Prostate gland (tissue), 2 donors: ENCODE results near the gene MBP. TPM values are rescaled to one million over a fixed set of nuclear protein-coding genes. Genes with fewer than 3 reads are reported as not detected.

Experiments
- DNase-seq: peaks from one replicate; pipeline ENCODE4 v3.0.0-alpha.2; 2019; ENCODE audit warnings: low spot score
- H3K27ac ChIP-seq, 2 donors: fragments of 200-600 bp; sonication (generic); 2 replicates each; pipeline ENCODE4 v1.5.1; 2017 to 2019
- H3K27me3 ChIP-seq: fragments of 200-600 bp; sonication (generic); replicated peaks from 2 replicates; pipeline ENCODE4 v1.5.1; 2019; ENCODE audit not compliant: insufficient read depth
- H3K36me3 ChIP-seq, 2 donors: fragments of 200-600 bp; sonication (generic); 1 replicate in 1 of 2; 2 replicates in 1 of 2; pipeline versions ENCODE4 v1.5.1 to v1.8.1; 2017 to 2019
- H3K4me1 ChIP-seq: fragments of 200-600 bp; sonication (generic); replicated peaks from 2 replicates; pipeline ENCODE4 v1.5.1; 2019
- H3K4me3 ChIP-seq, 2 donors: fragments of 200-600 bp; sonication (generic); 2 replicates each; pipeline ENCODE4 v1.5.1; 2017 to 2019
- H3K9me3 ChIP-seq: fragments of 200-600 bp; sonication (generic); 2 replicates; pipeline ENCODE4 v1.5.1; 2017
- POLR2A ChIP-seq: fragments of 450-650 bp; IDR thresholded peaks from one replicate; pipeline ENCODE4 v1.6.1; 2016; ENCODE audit warnings: antibody characterized with exemption, mild to moderate bottlenecking
- POLR2AphosphoS5 ChIP-seq: sonication (generic); formaldehyde crosslinking; IDR thresholded peaks from one replicate; pipeline ENCODE4 v1.6.1; 2017; ENCODE audit warnings: antibody characterized with exemption
- WGBS: methylation state at CpG from one replicate; pipeline ENCODE4 v1.1.5; 2018; 5-methylcytosine and 5-hydroxymethylcytosine counted together
- intact Hi-C: fragments of 100-400 bp; cut with DNase I; formaldehyde crosslinking; loops from one replicate; pipeline ENCODE4 v1.14.2; 2022
- total RNA-seq, 2 donors: library from RNA; depleted of rRNA; stranded (reverse); fragments of >200 nt; gene quantifications; one replicate each; pipeline ENCODE4 v1.1.0, GENCODE V29; 2016
- TF ChIP-seq, protein P1 (sequence below), 4 experiments: fragments of 200-600 bp in 2 of 4; fragments of 450-650 bp in 2 of 4; sonication (generic) in 2 of 4; IDR thresholded peaks; 1 replicate in 3 of 4; 2 replicates in 1 of 4; pipeline ENCODE4 v1.5.1; 2016 to 2019; ENCODE audit warnings: antibody characterized with exemption in 4 of 4, mild to moderate bottlenecking in 2 of 4, moderate library complexity in 2 of 4

The MBP gene
- total RNA-seq, 2 donors from 2014 or later: 19.8 to 43.5 TPM

DNA sequence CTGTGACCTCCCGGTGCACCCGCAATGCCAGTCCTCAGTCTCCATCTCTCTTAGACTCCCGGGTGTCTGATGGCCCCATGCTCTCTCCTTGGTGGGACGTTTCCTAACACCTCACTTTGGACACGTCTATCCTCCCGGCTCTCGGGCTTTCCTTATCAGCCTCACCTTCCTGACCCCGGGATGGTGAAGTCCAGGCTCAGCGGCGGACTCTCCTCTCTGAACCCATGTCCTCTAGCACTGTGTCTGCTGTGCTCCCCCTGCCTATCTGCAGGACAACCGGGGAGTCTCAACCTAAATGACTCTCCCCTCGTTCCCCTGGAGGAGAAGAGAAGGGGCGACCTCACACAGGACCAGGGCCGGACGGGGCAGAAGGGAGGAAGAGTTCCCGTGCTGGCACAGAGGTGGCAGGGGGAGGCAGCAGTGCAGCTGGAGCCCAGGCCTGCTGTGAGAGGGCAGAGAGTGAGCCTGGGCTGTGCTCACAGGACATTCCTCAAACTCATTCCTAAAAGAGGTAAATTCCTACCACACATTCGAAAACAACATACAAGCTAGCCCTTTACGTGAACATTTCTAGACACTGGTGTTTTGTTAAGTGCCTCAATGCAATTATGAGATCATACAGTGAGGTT, 41.9 kb downstream of the MBP start:
- Histone ChIP-seq H3K36me3 (no peaks in the 10 kb centered on the region), H3K27me3 (no peaks in the 10 kb centered on the region), H3K4me1 (no peaks in the 10 kb centered on the region), H3K4me3 (no peak overlapping the region), H3K27ac (no peak overlapping the region), H3K9me3 (no peaks in the 10 kb centered on the region)
- intact Hi-C loops: no loop called here
- DNase-seq: no peak
- WGBS: 90% methylated on average over 18 of the region's 18 CpGs
- TF ChIP-seq POLR2A (no peak), POLR2AphosphoS5 (no peak)
- TF ChIP-seq, protein P1, sequence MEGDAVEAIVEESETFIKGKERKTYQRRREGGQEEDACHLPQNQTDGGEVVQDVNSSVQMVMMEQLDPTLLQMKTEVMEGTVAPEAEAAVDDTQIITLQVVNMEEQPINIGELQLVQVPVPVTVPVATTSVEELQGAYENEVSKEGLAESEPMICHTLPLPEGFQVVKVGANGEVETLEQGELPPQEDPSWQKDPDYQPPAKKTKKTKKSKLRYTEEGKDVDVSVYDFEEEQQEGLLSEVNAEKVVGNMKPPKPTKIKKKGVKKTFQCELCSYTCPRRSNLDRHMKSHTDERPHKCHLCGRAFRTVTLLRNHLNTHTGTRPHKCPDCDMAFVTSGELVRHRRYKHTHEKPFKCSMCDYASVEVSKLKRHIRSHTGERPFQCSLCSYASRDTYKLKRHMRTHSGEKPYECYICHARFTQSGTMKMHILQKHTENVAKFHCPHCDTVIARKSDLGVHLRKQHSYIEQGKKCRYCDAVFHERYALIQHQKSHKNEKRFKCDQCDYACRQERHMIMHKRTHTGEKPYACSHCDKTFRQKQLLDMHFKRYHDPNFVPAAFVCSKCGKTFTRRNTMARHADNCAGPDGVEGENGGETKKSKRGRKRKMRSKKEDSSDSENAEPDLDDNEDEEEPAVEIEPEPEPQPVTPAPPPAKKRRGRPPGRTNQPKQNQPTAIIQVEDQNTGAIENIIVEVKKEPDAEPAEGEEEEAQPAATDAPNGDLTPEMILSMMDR (IDR thresholded peaks at IDR 0.05): no peak

DNA sequence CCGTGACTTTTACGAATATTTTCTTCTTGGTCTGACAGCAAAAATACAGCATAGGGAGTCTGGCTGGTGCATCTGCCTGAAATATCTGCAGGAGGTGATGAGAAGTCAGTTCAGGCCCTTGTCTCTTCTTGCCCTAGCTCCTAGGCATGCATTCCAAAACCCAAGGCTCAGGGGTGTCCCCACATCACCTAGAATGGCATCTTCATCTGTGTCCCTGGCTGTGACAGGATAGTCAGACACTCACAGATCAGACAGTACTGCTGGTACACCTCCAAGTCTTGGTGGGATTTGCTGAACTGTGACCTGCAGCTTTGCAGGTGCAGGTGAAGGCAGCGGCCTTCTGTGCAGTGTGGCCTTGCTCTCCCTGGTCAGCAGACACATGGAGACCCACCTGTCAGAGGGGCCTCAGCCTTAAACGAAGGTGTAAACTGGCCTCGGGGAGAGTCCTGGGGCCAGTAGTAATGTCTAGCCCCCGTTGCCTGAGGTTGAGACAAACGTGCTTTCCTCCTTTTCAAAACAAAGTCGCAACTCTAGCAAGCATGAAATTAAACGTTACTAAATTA, 42.8 kb downstream of the MBP start:
- H3K36me3 ChIP-seq: no peaks in the 10 kb centered on the region
- no peak overlapping the region for H3K4me3 ChIP-seq
- 89% methylated on average over 9 of the region's 9 CpGs for WGBS
- DNase-seq: no peak
- no peak overlapping the region for H3K27ac ChIP-seq
- intact Hi-C loops: no loop called here
- H3K27me3 ChIP-seq: no peaks in the 10 kb centered on the region
- no peaks in the 10 kb centered on the region for H3K4me1 ChIP-seq
- TF ChIP-seq POLR2AphosphoS5 (no peak), POLR2A (no peak)
- TF ChIP-seq, protein P1 (IDR thresholded peaks at IDR 0.05): no peak
- H3K9me3 ChIP-seq: no peaks in the 10 kb centered on the region

DNA sequence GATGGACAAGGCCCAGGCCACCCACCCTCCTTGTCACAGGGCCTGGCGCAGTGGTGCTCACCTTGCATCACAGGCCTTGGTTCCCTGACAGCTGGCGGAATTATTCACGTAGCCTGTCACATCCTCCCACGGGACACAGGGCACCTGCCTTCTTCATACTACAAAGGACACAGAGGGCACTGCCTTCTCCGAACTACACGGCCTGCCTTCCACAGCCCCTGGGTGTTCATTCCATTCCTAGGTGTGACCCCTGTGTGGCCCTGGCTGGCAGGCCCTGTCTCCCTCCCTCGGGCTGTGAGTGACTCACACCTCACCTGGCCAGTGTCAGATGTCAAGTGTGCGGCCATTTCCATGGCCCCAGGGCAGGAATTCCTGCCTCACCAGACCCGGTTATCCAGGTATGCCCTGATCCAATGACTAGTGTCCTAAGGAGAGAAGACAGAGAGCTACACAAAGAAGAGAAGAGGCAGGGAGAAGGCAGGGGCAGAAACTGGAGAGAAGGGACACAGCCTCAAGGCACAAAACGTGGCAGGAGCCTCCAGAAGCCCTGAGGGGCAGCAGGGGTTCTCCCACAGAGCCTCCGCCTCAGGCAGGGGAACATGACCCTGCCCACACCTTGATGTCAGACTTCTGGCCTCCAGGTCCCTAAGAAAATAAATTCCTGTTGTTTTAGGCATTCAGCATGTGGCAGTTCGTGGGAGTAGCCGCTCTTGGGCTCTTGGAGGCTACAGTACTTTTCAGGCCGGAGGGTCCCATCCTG, 43.4 kb downstream of the MBP start:
- Histone ChIP-seq H3K36me3 (no peaks in the 10 kb centered on the region), H3K9me3 (no peaks in the 10 kb centered on the region), H3K27ac (peak overlapping the region in 1 of 2 donors; percentile 54), H3K4me1 (no peaks in the 10 kb centered on the region), H3K4me3 (no peak overlapping the region), H3K27me3 (no peaks in the 10 kb centered on the region)
- TF ChIP-seq POLR2A: no peak
- no peak for TF ChIP-seq POLR2AphosphoS5
- TF ChIP-seq, protein P1 (IDR thresholded peaks at IDR 0.05): no peak
- intact Hi-C loops: no loop called here
- WGBS: 68% methylated on average over 14 of the region's 14 CpGs
- no peak for DNase-seq

DNA sequence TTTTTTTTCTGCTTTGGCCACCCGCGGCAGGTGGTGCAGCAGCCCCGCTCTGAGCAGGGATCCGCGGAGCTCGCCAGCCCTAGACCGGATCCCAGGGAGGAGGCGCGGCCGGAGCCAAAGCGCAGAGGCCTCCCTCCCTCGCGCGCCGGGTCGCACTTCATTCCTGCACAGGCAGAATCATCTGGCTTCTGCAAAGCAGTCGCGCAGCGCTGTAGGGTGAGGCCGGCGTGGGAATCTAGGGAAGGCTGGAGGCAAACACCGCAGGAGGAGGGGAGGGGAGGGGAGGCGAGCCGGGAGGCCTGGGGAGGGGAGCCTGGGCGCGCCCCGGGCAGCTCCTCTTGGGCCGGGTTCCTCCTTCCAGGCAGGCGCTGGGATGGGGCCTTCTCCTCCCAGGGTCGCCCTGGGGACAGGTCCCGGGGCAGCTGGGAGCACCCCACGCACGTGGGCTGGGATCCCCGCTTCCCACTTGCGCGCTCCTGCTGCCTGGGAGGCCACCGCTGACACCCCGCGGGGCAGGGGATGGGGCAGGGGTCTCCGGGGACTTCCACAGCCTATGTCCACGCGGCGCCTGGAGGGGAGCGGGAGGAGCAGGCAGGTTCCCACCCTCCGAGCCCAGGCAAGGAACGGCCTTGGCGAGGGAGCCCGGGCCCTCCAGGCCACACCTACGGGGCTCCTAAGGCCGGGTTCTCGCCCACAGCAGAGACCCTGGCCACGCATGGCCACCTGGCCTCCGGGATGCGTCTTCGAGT, 45.0 kb downstream of the MBP start:
- H3K27me3 ChIP-seq: no peaks in the 10 kb centered on the region
- peak overlapping the region; percentile 54 to 65 for H3K27ac ChIP-seq
- TF ChIP-seq POLR2A: no peak
- TF ChIP-seq, protein P1 (IDR thresholded peaks at IDR 0.05): no peak
- TF ChIP-seq POLR2AphosphoS5: no peak
- no peaks in the 10 kb centered on the region for H3K4me1 ChIP-seq
- H3K9me3 ChIP-seq: no peaks in the 10 kb centered on the region
- H3K4me3 ChIP-seq: peak overlapping the region; percentile 17 to 21
- intact Hi-C loops: no loop called here
- 37% methylated on average over 52 of the region's 55 CpGs for WGBS
- no peaks in the 10 kb centered on the region for H3K36me3 ChIP-seq
- no peak for DNase-seq
